ENCODE measurements around the gene ZDHHC11B. TPM values are rescaled to one million over a fixed set of nuclear protein-coding genes. Genes with fewer than 3 reads are reported as not detected.
"Not testable (repeated sequence)": the region's sequence is repeated elsewhere in the genome, so short reads cannot be mapped to it uniquely, and the experiment has no call there.

The ZDHHC11B gene
- total RNA-seq, 1 donor from 2014 or later: 5.6 TPM

GRCh38 chr5:683551-684481, 100.7 kb downstream of the ZDHHC11B start:
- DNase-seq: no peak

GRCh38 chr5:682651-683358, 101.7 kb downstream of the ZDHHC11B start:
- DNase-seq: not testable (repeated sequence)

- DNase-seq: not testable (repeated sequence)
These were observed 102.3 kb downstream of the ZDHHC11B start for GRCh38 chr5:682216-682615.

GRCh38 chr5:681317-682191, 103.0 kb downstream of the ZDHHC11B start:
- DNase-seq: not testable (repeated sequence)

GRCh38 chr5:680836-681235, 103.7 kb downstream of the ZDHHC11B start:
- DNase-seq: not testable (repeated sequence)

- DNase-seq: not testable (repeated sequence)
These were observed 104.3 kb downstream of the ZDHHC11B start for GRCh38 chr5:680118-680795.

- not testable (repeated sequence) for DNase-seq
These were observed 105.2 kb downstream of the ZDHHC11B start for GRCh38 chr5:679166-679895.

- not testable (repeated sequence) for DNase-seq
These were observed 106.0 kb downstream of the ZDHHC11B start for GRCh38 chr5:678521-678920.

GRCh38 chr5:677131-678101, 107.1 kb downstream of the ZDHHC11B start:
- DNase-seq: no peak

- DNase-seq: no peak
These were observed 107.8 kb downstream of the ZDHHC11B start for GRCh38 chr5:676699-677076.

GRCh38 chr5:675871-676698, 108.4 kb downstream of the ZDHHC11B start:
- no peak for DNase-seq

- DNase-seq: no peak
These were observed 109.2 kb downstream of the ZDHHC11B start for GRCh38 chr5:675111-675870.

- no peak for DNase-seq
These were observed 109.9 kb downstream of the ZDHHC11B start for GRCh38 chr5:674630-675011.

- no peak for DNase-seq
These were observed 110.5 kb downstream of the ZDHHC11B start for GRCh38 chr5:673831-674629.

GRCh38 chr5:673161-673830, 111.2 kb downstream of the ZDHHC11B start:
- no peak for DNase-seq

GRCh38 chr5:672329-673160, 112.0 kb downstream of the ZDHHC11B start:
- peak; percentile 32 for DNase-seq
